ENCODE measurements around the gene EP400.

The EP400 gene

DNA sequence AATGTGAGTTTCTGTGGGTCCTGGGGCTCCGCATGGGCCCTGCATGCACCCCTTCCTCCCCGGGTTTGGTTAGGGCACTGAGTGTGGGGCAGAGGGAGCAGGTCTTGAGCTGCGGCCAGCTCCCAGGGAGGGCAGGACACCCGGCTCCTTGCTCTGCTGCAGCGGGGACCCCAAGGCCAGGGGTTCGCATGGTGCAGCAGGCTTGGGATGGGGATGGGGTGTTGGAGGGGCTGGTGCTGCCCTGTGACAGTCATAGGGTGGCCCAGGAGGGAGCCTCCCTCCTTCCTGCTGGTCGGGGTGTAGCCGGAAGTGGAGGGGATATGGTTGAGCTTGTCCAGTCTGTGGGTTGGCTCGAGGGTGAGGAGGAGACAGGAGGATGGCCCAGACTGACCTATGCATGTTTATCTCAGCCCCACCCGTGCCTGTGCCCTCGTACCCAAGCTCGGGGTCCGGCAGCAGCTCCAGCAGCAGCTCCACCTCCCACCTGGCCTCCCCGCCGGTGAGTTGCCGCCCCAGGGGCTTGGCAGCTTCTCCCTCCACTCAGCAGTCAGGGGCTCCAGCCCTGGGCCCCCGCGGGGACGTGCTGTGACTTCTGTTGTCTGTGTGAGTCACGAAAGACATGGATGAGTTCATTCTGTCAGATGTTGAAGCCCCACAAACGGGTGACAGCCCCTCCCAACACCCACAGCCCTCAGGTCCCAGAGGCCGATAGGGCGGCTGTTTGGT, 39.3 kb upstream of the EP400 start:
- H3K9ac ChIP-seq (ENCODE audit: insufficient read length), result no peak overlapping the region
- H3K36me3 ChIP-seq (ENCODE audit: insufficient read depth, low read length), result peaks cover 48% of the 10 kb centered on the region
- no peaks in the 10 kb centered on the region for H3K9me3 ChIP-seq (ENCODE audit: low read depth, low read length)
- TF ChIP-seq EZH2 (IDR thresholded peaks at IDR 0.05) (no peak), FOXP2 (optimal IDR thresholded peaks at IDR 0.05; ENCODE audit: control extremely low read depth, extremely low read length, insufficient read depth) (no peak)
- H3K27ac ChIP-seq, result no peak overlapping the region
- no peak overlapping the region for H3K4me3 ChIP-seq
- no peak for DNase-seq (ENCODE audit: low read depth, low spot score)

DNA sequence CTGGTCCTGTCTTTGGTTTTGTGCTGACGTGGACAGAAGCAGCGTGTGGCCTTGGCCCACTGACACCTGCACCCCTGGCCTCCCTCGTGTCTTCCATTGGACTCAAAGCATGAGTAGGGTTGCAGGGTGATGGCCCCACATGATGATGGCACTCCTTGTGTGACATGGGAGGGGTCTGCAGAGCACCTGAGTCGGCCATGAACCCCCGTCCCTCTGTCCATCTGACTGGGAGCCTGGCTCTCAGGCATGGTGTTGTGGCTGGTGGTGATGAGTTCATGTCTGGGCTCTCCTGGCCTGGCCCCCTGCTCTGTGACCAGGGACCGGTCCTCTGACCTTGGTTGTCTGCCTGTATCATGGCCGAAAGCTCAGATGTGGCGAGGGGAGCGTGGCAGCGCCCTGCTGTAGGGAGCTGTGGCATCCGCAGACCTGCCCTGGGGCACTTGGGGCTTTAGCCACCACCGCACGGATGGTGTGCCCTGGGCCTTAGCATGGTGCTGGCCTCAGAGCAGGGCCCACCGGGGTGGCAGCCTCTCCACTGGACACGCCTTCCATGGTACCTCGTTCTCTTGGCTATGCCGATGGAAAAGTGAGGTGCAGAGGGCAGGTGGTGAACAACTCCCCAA, 38.6 kb upstream of the EP400 start:
- Histone ChIP-seq H3K36me3 (ENCODE audit: insufficient read depth, low read length) (peaks cover 53% of the 10 kb centered on the region), H3K27ac (no peak overlapping the region), H3K4me3 (no peak overlapping the region), H3K9me3 (ENCODE audit: low read depth, low read length) (no peaks in the 10 kb centered on the region), H3K9ac (ENCODE audit: insufficient read length) (no peak overlapping the region)
- DNase-seq (ENCODE audit: low read depth, low spot score), result no peak
- TF ChIP-seq EZH2 (IDR thresholded peaks at IDR 0.05) (no peak), FOXP2 (optimal IDR thresholded peaks at IDR 0.05; ENCODE audit: control extremely low read depth, extremely low read length, insufficient read depth) (no peak), POLR2AphosphoS5 (IDR thresholded peaks at IDR 0.05; ENCODE audit: borderline replicate concordance, low read depth, low read length) (no peak)

DNA sequence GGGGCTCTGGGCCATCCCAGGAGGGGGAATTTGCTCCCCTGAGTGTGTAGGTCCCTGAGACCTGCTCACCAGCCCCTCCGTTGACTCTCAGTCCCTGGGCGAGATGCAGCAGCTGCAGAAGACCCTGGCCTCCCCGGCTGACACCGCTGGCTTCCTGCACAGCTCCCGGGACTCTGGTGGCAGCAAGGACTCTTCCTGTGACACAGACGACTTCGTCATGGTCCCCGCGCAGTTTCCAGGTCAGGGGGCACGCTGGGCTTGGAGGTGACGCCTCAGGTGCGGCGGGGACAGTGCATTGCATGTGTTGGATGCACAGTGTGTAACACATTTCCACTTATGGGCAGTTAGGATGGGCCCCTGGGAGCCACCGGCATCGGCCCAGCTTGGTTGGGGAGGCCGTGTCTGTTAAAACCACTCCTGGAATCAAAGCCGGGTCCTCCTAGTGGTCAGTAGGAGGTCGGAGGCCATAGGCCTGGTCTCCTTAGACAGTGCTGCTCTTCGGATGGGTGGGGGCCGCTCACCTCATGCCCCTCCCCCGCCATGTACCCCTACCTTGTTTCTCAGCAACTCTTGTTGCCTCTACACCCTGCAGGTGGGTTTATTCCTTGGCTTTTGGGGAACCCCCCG, 37.8 kb upstream of the EP400 start:
- no peak overlapping the region for H3K9ac ChIP-seq (ENCODE audit: insufficient read length)
- H3K36me3 ChIP-seq (ENCODE audit: insufficient read depth, low read length), result peaks cover 58% of the 10 kb centered on the region
- H3K4me3 ChIP-seq, result no peak overlapping the region

DNA sequence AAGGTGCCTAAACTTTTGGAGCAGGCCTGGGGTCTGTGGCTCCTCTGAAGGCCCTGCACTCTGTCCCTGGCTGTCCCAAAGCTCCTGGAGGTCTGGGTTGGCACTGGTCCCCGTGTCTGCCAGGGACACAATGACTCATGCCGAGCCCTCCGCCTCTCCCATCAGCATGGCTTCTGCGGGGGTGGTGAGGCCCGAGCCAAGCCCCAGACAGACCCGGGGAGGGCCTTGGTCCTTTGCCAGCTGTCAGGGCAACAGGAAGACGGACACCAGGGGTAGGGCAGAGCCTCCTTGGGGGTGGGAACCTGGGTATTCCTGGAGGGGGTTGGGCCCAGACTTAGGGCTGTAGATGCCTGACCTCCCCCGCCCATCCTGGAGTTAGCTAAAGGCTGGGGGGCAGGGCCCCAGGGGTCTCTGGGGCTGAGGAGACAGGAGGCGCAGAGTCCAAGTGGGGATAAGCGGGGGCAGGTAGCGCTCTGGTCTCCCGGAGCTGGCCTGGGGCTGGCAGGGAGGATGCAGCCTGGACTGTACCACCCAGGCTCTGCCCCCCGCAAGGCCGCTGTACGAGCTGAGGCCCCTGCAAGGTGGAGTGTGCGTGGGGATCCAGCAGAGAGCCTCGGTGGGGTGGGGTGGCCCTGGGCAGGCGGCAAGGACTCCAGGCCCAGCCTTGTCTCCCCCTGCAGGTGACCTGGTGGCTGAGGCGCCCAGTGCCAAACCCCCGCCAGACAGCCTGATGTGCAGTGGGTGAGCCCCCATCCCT, 37.0 kb upstream of the EP400 start:
- Histone ChIP-seq H3K36me3 (ENCODE audit: insufficient read depth, low read length) (peaks cover 58% of the 10 kb centered on the region), H3K9me3 (ENCODE audit: low read depth, low read length) (no peaks in the 10 kb centered on the region), H3K27ac (no peak overlapping the region), H3K4me3 (no peak overlapping the region), H3K9ac (ENCODE audit: insufficient read length) (no peak overlapping the region)
- TF ChIP-seq FOXP2 (optimal IDR thresholded peaks at IDR 0.05; ENCODE audit: control extremely low read depth, extremely low read length, insufficient read depth) (no peak), EZH2 (IDR thresholded peaks at IDR 0.05) (no peak), POLR2AphosphoS5 (IDR thresholded peaks at IDR 0.05; ENCODE audit: borderline replicate concordance, low read depth, low read length) (no peak)
- DNase-seq (ENCODE audit: low read depth, low spot score), result no peak

More for the DNA sequence above, 37.8 kb upstream of the EP400 start:
- H3K9me3 ChIP-seq (ENCODE audit: low read depth, low read length), result no peaks in the 10 kb centered on the region
- no peak for DNase-seq (ENCODE audit: low read depth, low spot score)
- TF ChIP-seq FOXP2 (optimal IDR thresholded peaks at IDR 0.05; ENCODE audit: control extremely low read depth, extremely low read length, insufficient read depth) (no peak), POLR2AphosphoS5 (IDR thresholded peaks at IDR 0.05; ENCODE audit: borderline replicate concordance, low read depth, low read length) (no peak), EZH2 (IDR thresholded peaks at IDR 0.05) (no peak)
- H3K27ac ChIP-seq, result no peak overlapping the region

DNA sequence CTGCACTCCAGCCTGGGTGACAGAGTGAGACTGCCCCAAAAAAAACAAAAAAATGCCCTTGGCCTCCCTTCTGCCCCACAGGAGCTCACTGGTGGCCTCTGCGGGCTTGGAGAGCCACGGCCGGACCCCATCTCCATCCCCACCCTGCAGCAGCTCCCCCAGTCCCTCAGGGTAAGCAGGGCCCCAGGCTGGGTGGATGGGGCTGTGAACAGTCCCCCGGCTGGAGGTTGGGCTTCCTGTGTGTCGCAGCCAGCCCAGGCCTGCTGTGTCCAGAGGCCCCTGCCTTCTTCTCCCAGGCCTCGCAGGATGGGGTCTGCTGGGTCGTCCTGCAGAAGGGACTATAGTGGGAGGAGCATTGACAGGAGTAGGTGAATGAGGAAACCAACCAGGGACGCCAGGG, 36.1 kb upstream of the EP400 start:
- no peak overlapping the region for H3K4me3 ChIP-seq
- no peaks in the 10 kb centered on the region for H3K9me3 ChIP-seq (ENCODE audit: low read depth, low read length)
- H3K9ac ChIP-seq (ENCODE audit: insufficient read length), result no peak overlapping the region
- TF ChIP-seq FOXP2 (optimal IDR thresholded peaks at IDR 0.05; ENCODE audit: control extremely low read depth, extremely low read length, insufficient read depth) (no peak), EZH2 (IDR thresholded peaks at IDR 0.05) (no peak)
- H3K36me3 ChIP-seq (ENCODE audit: insufficient read depth, low read length), result peaks cover 58% of the 10 kb centered on the region
- H3K27ac ChIP-seq, result no peak overlapping the region
- DNase-seq (ENCODE audit: low read depth, low spot score), result no peak

DNA sequence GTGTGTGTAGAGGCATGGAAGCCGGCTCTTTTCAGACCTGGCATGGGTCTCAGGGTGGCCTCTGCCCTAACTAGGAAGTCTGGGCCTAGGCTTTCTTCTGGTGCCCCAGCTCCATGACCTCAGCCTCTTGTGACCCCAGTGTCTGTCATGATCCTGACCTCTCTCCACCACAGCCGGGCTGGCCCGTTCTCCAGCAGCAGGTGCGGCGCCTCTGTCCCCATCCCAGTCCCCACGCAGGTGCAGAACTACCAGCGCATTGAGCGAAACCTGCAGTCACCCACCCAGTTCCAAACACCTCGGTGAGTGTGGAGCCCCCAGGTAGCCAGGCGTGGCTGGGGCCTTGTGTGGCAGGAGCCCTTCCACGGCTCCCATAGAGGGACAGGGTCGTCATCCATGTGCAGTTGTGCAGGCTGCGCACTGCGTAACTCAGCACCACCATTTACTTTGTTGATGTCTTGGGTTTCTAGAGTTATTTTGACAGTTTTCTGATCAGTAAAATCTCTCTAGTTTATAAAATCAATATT, 35.5 kb upstream of the EP400 start:
- TF ChIP-seq EZH2 (IDR thresholded peaks at IDR 0.05) (no peak), FOXP2 (optimal IDR thresholded peaks at IDR 0.05; ENCODE audit: control extremely low read depth, extremely low read length, insufficient read depth) (no peak), POLR2AphosphoS5 (IDR thresholded peaks at IDR 0.05; ENCODE audit: borderline replicate concordance, low read depth, low read length) (no peak)
- Histone ChIP-seq H3K9ac (ENCODE audit: insufficient read length) (no peak overlapping the region), H3K36me3 (ENCODE audit: insufficient read depth, low read length) (peaks cover 58% of the 10 kb centered on the region), H3K9me3 (ENCODE audit: low read depth, low read length) (no peaks in the 10 kb centered on the region), H3K4me3 (no peak overlapping the region), H3K27ac (no peak overlapping the region)
- DNase-seq (ENCODE audit: low read depth, low spot score), result no peak

DNA sequence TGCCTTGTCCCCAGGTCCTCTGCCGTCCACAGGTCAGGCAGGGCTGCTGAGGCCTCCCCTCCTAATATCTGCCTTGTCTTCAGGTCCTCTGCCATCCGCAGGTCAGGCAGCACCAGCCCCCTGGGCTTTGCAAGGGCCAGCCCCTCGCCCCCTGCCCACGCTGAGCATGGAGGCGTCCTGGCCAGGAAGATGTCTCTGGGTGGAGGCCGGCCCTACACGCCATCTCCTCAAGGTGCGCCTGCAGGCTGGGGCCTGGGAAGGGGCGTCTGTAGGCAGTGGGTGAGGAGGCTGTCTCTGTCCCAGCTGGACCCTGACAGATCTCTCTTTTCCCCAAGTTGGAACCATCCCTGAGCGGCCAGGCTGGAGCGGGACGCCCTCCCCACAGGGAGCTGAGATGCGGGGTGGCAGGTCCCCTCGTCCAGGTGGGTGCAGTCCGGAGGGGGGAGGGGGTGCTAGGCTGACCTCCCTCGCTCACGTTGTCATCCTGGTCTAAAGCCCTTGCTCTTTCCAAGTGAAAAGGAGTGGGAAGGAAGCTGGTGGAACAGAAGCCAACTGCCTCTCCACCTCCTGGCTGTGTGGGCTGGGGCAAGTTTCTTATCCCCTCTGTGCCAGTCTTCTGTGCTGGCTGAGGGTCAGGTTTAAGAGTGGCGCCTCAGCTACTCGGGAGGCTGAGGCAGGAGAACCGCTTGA, 34.6 kb upstream of the EP400 start:
- H3K27ac ChIP-seq, result no peak overlapping the region
- DNase-seq (ENCODE audit: low read depth, low spot score), result no peak
- H3K9ac ChIP-seq (ENCODE audit: insufficient read length), result no peak overlapping the region
- TF ChIP-seq POLR2AphosphoS5 (IDR thresholded peaks at IDR 0.05; ENCODE audit: borderline replicate concordance, low read depth, low read length) (no peak), EZH2 (IDR thresholded peaks at IDR 0.05) (no peak), FOXP2 (optimal IDR thresholded peaks at IDR 0.05; ENCODE audit: control extremely low read depth, extremely low read length, insufficient read depth) (no peak)
- peaks cover 53% of the 10 kb centered on the region for H3K36me3 ChIP-seq (ENCODE audit: insufficient read depth, low read length)
- no peaks in the 10 kb centered on the region for H3K9me3 ChIP-seq (ENCODE audit: low read depth, low read length)
- no peak overlapping the region for H3K4me3 ChIP-seq

Data from SK-N-MC (cell line).